Right lobe of liver (tissue), 4 donors: ENCODE measurements around the gene SASH1.

ENCODE experiments used
- CTCF ChIP-seq, 4 donors: fragments of 200-600 bp in 3 of 4; fragments of 450-650 bp in 1 of 4; IDR thresholded peaks; one replicate each; pipeline versions ENCODE4 v1.5.1 to v1.8.0; 2016 to 2022; ENCODE audit warnings: antibody characterized with exemption in 4 of 4, mild to moderate bottlenecking in 2 of 4
- POLR2A ChIP-seq: fragments of 450-650 bp; IDR thresholded peaks from one replicate; pipeline ENCODE4 v1.6.1; 2017; ENCODE audit warnings: antibody characterized with exemption, mild to moderate bottlenecking
- donor health status: DM: no; HTN: no; CAD: no.
- donor health status: DM: no; HTN: no; CAD: no.
- donor health status: DM: no; HTN: yes; CAD: no.

GRCh38 chr6:148463671-148464070 lies 121.0 kb downstream of the SASH1 start:
- TF ChIP-seq CTCF (IDR thresholded peaks at IDR 0.05) (no peak), POLR2A (no peak)
